ENCODE data around the gene EDA. TPM values are rescaled to one million over a fixed set of nuclear protein-coding genes. Genes with fewer than 3 reads are reported as not detected.
"Not testable (repeated sequence)": the region's sequence is repeated elsewhere in the genome, so short reads cannot be mapped to it uniquely, and the experiment has no call there.

The EDA gene
- total and polyA plus RNA-seq, 5 donors = 10.0 to 26.1 (median 20.5) TPM

- DNase-seq = no peak
- Histone ChIP-seq H3K9me3 (ENCODE audit: control insufficient read depth, low read length) (no peaks in the 10 kb centered on the region), H3K4me3 (ENCODE audit: low read length) (no peak overlapping the region), H3K4me1 (ENCODE audit: control insufficient read depth, insufficient read depth, low read length) (peaks cover 2% of the 10 kb centered on the region), H3K27me3 (ENCODE audit: control insufficient read depth, insufficient read depth) (no peaks in the 10 kb centered on the region), H3K27ac (ENCODE audit: low read length) (no peak overlapping the region)
- ATAC-seq = no peak
- WGBS = 69% methylated on average over 4 of the region's 4 CpGs
- intact Hi-C loops (cut with DNase I) = no loop called here
These were observed 199.2 kb downstream of the EDA start for GRCh38 chrX:69815063-69815462.

- Histone ChIP-seq H3K9me3 (ENCODE audit: control insufficient read depth, low read length) (no peaks in the 10 kb centered on the region), H3K4me3 (ENCODE audit: low read length) (no peak overlapping the region), H3K4me1 (ENCODE audit: control insufficient read depth, insufficient read depth, low read length) (peaks cover 2% of the 10 kb centered on the region), H3K27me3 (ENCODE audit: control insufficient read depth, insufficient read depth) (no peaks in the 10 kb centered on the region), H3K27ac (ENCODE audit: low read length) (no peak overlapping the region)
- ATAC-seq = no peak
- DNase-seq = no peak
- intact Hi-C loops (cut with DNase I) = no loop called here
- 92% methylated on average over 4 of the region's 4 CpGs for WGBS
These were observed 199.6 kb downstream of the EDA start for GRCh38 chrX:69815519-69815918.

- 91% methylated on average over 3 of the region's 3 CpGs for WGBS
- intact Hi-C loops (cut with DNase I) = no loop called here
- no peak overlapping the region for H3K27ac ChIP-seq (ENCODE audit: low read length)
These were observed 228.7 kb downstream of the EDA start for GRCh38 chrX:69844636-69845035.

GRCh38 chrX:69859999-69860398 is 244.1 kb downstream of the EDA start:
- intact Hi-C loops (cut with DNase I); H3K9me3 ChIP-seq (ENCODE audit: control insufficient read depth, low read length); H3K4me1 ChIP-seq (ENCODE audit: control insufficient read depth, insufficient read depth, low read length); ATAC-seq; H3K4me3 ChIP-seq (ENCODE audit: low read length); H3K27me3 ChIP-seq (ENCODE audit: control insufficient read depth, insufficient read depth); DNase-seq; H3K27ac ChIP-seq (ENCODE audit: low read length): not testable (repeated sequence)

More at GRCh38 chrX:69844636-69845035, 228.7 kb downstream of the EDA start:
- ATAC-seq (no peak), DNase-seq (no peak)
- Histone ChIP-seq H3K4me3 (ENCODE audit: low read length) (no peak overlapping the region), H3K9me3 (ENCODE audit: control insufficient read depth, low read length) (no peaks in the 10 kb centered on the region), H3K27me3 (ENCODE audit: control insufficient read depth, insufficient read depth) (no peaks in the 10 kb centered on the region), H3K4me1 (ENCODE audit: control insufficient read depth, insufficient read depth, low read length) (no peaks in the 10 kb centered on the region)

DNA sequence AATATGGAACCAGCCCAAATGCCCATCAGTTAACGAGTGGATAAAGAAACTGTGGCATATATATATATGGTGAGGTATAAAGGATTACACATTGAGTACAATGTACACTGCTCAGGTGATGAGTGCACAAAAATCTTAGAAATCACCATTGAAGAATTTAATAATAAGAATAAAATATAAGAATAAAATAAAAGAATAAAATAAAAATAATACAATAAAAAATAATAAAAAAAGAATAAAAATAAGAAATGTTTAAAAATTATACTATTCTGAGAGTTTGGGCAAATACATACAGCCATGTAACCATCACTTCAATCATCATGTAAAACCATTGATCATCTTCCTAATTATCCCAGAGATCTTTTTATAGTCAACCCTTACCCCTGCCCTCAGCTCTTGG is 260.3 kb downstream of the EDA start:
- no peaks in the 10 kb centered on the region for H3K27me3 ChIP-seq (ENCODE audit: control insufficient read depth, insufficient read depth)
- no peak overlapping the region for H3K4me3 ChIP-seq (ENCODE audit: low read length)
- WGBS = 84% methylated on average over 1 of the region's 1 CpG
- H3K27ac ChIP-seq (ENCODE audit: low read length) = no peak overlapping the region
- DNase-seq (no peak), ATAC-seq (no peak)
- intact Hi-C loops (cut with DNase I) = no loop called here
- no peaks in the 10 kb centered on the region for H3K9me3 ChIP-seq (ENCODE audit: control insufficient read depth, low read length)
- no peaks in the 10 kb centered on the region for H3K4me1 ChIP-seq (ENCODE audit: control insufficient read depth, insufficient read depth, low read length)

DNA sequence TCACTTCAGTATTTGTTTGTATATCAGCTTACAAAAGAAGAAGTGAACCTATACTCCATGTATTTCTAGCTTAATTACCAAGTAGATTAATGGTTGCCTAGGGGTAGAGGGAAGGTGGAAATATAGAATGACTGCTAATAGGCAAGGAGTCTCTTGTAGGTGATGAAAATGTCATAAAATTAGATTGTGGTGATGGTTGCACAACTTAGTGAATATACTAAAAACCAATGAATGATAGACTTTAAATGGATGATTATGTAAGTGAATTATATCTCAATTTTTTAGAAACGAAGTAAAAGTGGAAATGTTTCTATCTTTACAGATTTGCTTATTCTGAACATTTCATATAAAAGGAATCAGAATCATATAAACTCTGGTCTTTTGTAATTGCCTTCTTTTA is 268.3 kb downstream of the EDA start:
- no peak overlapping the region for H3K27ac ChIP-seq (ENCODE audit: low read length)
- DNase-seq (no peak), ATAC-seq (no peak)
- H3K9me3 ChIP-seq (ENCODE audit: control insufficient read depth, low read length) = no peaks in the 10 kb centered on the region
- no peaks in the 10 kb centered on the region for H3K4me1 ChIP-seq (ENCODE audit: control insufficient read depth, insufficient read depth, low read length)
- 89% methylated on average over 1 of the region's 1 CpG for WGBS
- H3K4me3 ChIP-seq (ENCODE audit: low read length) = no peak overlapping the region
- no peaks in the 10 kb centered on the region for H3K27me3 ChIP-seq (ENCODE audit: control insufficient read depth, insufficient read depth)
- intact Hi-C loops (cut with DNase I) = no loop called here

- no peak overlapping the region for H3K27ac ChIP-seq (ENCODE audit: low read length)
- intact Hi-C loops (cut with DNase I) = no loop called here
- H3K27me3 ChIP-seq (ENCODE audit: control insufficient read depth, insufficient read depth) = no peaks in the 10 kb centered on the region
- 13% methylated on average over 1 of the region's 1 CpG for WGBS
- no peak for ATAC-seq
- H3K4me1 ChIP-seq (ENCODE audit: control insufficient read depth, insufficient read depth, low read length) = no peaks in the 10 kb centered on the region
- H3K4me3 ChIP-seq (ENCODE audit: low read length) = no peak overlapping the region
- no peaks in the 10 kb centered on the region for H3K9me3 ChIP-seq (ENCODE audit: control insufficient read depth, low read length)
- DNase-seq = no peak
These were observed 280.1 kb downstream of the EDA start for GRCh38 chrX:69896046-69896445.

GRCh38 chrX:69900491-69900890 is 284.6 kb downstream of the EDA start:
- Histone ChIP-seq H3K9me3 (ENCODE audit: control insufficient read depth, low read length) (no peaks in the 10 kb centered on the region), H3K4me1 (ENCODE audit: control insufficient read depth, insufficient read depth, low read length) (no peaks in the 10 kb centered on the region), H3K27ac (ENCODE audit: low read length) (no peak overlapping the region), H3K27me3 (ENCODE audit: control insufficient read depth, insufficient read depth) (no peaks in the 10 kb centered on the region), H3K4me3 (ENCODE audit: low read length) (no peak overlapping the region)
- ATAC-seq = no peak
- 68% methylated on average over 1 of the region's 1 CpG for WGBS
- intact Hi-C loops (cut with DNase I) = no loop called here
- no peak for DNase-seq

DNA sequence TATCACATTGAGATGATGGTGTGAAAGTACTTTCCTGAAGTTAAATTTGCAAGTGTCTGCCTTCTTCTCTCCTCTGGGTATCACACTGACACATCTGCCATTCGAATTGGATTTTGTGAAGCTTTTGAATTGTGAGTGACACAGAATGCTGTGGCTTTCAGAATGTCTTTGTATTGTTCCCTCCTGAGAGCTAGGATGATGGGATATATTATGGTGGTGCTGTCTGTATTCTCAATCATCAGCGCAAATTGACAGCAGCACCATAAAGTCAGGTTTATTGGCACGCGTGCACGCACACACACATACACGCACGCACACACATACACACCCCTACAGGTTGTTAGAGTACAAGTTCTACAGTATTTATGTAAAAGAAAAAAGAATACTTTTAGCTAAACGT is 290.5 kb downstream of the EDA start:
- DNase-seq = no peak
- Histone ChIP-seq H3K9me3 (ENCODE audit: control insufficient read depth, low read length) (no peaks in the 10 kb centered on the region), H3K27ac (ENCODE audit: low read length) (no peak overlapping the region), H3K4me3 (ENCODE audit: low read length) (no peak overlapping the region), H3K27me3 (ENCODE audit: control insufficient read depth, insufficient read depth) (no peaks in the 10 kb centered on the region), H3K4me1 (ENCODE audit: control insufficient read depth, insufficient read depth, low read length) (no peaks in the 10 kb centered on the region)
- intact Hi-C loops (cut with DNase I) = no loop called here
- ATAC-seq = no peak
- 94% methylated on average over 8 of the region's 8 CpGs for WGBS

- H3K4me3 ChIP-seq (ENCODE audit: low read length) = no peak overlapping the region
- intact Hi-C loops (cut with DNase I) = no loop called here
- no peaks in the 10 kb centered on the region for H3K27me3 ChIP-seq (ENCODE audit: control insufficient read depth, insufficient read depth)
- DNase-seq (no peak), ATAC-seq (no peak)
- no peaks in the 10 kb centered on the region for H3K9me3 ChIP-seq (ENCODE audit: control insufficient read depth, low read length)
- no peak overlapping the region for H3K27ac ChIP-seq (ENCODE audit: low read length)
- H3K4me1 ChIP-seq (ENCODE audit: control insufficient read depth, insufficient read depth, low read length) = no peaks in the 10 kb centered on the region
These were observed 298.9 kb downstream of the EDA start for GRCh38 chrX:69914781-69915180.

GRCh38 chrX:69919749-69920148 is 303.8 kb downstream of the EDA start:
- Histone ChIP-seq H3K27ac (ENCODE audit: low read length) (no peak overlapping the region), H3K9me3 (ENCODE audit: control insufficient read depth, low read length) (no peaks in the 10 kb centered on the region), H3K4me1 (ENCODE audit: control insufficient read depth, insufficient read depth, low read length) (no peaks in the 10 kb centered on the region), H3K4me3 (ENCODE audit: low read length) (no peak overlapping the region), H3K27me3 (ENCODE audit: control insufficient read depth, insufficient read depth) (no peaks in the 10 kb centered on the region)
- no peak for ATAC-seq
- DNase-seq = no peak
- intact Hi-C loops (cut with DNase I) = no loop called here

DNA sequence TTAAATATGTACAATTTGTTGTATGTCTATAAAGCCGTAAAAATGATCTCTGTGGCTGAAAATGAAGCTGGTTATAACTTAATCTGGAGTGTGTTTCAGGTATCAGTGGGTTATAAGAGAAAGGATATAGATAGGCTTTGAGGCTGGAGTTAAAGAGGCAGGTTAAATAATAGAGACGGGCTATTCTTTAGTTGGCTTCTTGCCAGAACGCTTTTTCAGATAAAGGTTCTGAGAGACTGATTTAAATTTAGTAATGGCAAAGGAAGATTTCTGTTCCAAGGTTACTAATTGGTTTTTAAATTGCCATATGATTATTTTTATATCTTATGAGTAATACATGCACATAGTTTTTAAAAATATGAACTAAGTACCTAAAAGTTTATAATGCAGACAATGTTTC is 316.4 kb downstream of the EDA start:
- H3K4me3 ChIP-seq (ENCODE audit: low read length) = no peak overlapping the region
- H3K9me3 ChIP-seq (ENCODE audit: control insufficient read depth, low read length) = no peaks in the 10 kb centered on the region
- no peaks in the 10 kb centered on the region for H3K27me3 ChIP-seq (ENCODE audit: control insufficient read depth, insufficient read depth)
- ATAC-seq (no peak), DNase-seq (no peak)
- intact Hi-C loops (cut with DNase I) = no loop called here
- no peak overlapping the region for H3K27ac ChIP-seq (ENCODE audit: low read length)
- WGBS = 37% methylated on average over 3 of the region's 3 CpGs
- H3K4me1 ChIP-seq (ENCODE audit: control insufficient read depth, insufficient read depth, low read length) = no peaks in the 10 kb centered on the region
